Activated naive CD8-positive, alpha-beta T cell treated with anti-CD3 and anti-CD28 coated beads, Interleukin-2, amount 50 U/mL, for 24 hours (primary cell): ENCODE measurements around the gene CYB5B.

Experiments used
- ATAC-seq: fragments of 150-1000 bp; cut with Tn5 transposase; one replicate; pipeline ENCODE4 v1.10.0; 2021
- DNase-seq: peaks from one replicate; pipeline ENCODE4 v3.0.0; 2021
- H3K27ac Mint-ChIP-seq: one replicate; pipeline ENCODE4 v1.8.0; 2021; ENCODE audit warnings: mild to moderate bottlenecking, mixed read lengths
- H3K27me3 Mint-ChIP-seq: one replicate; pipeline ENCODE4 v1.8.0; 2021; ENCODE audit warnings: mixed read lengths
- H3K36me3 Mint-ChIP-seq: one replicate; pipeline ENCODE4 v1.8.0; 2021; ENCODE audit warnings: low read depth, mixed read lengths
- H3K4me1 Mint-ChIP-seq: one replicate; pipeline ENCODE4 v1.8.0; 2021; ENCODE audit warnings: mixed read lengths
- H3K4me3 Mint-ChIP-seq: one replicate; pipeline ENCODE4 v1.8.0; 2021; ENCODE audit warnings: mild to moderate bottlenecking, moderate library complexity, mixed read lengths
- H3K9me3 Mint-ChIP-seq: one replicate; pipeline ENCODE4 v1.8.0; 2021; ENCODE audit warnings: mixed read lengths

Gene CYB5B

GRCh38 chr16:69424053-69424934, at the start of gene CYB5B:
CYB5B (plus strand) TSS chr16:69424619; CDS start chr16:69424684, 65 bp downstream.
- ATAC-seq (peak; percentile 99), DNase-seq (peak; percentile 93)
- H3K36me3 Mint-ChIP-seq = peaks cover 33% of the 10 kb centered on the region
- peaks cover 2% of the 10 kb centered on the region for H3K27me3 Mint-ChIP-seq
- peak within 1 kb of the TSS; percentile 97 for H3K4me3 Mint-ChIP-seq
- H3K4me1 Mint-ChIP-seq = peaks cover 49% of the 10 kb centered on the region
- H3K9me3 Mint-ChIP-seq = peaks cover 9% of the 10 kb centered on the region
- H3K27ac Mint-ChIP-seq = peak within 1 kb of the TSS; percentile 93

- Mint-ChIP-seq H3K4me1 (peaks cover 33% of the 10 kb centered on the region), H3K27ac (no peak overlapping the region), H3K27me3 (no peaks in the 10 kb centered on the region), H3K36me3 (peaks cover 45% of the 10 kb centered on the region), H3K4me3 (no peak overlapping the region), H3K9me3 (no peaks in the 10 kb centered on the region)
- ATAC-seq = no peak
- no peak for DNase-seq
Observed at GRCh38 chr16:69376393-69377059, 47.9 kb upstream of the CYB5B start.

- ATAC-seq = no peak
- H3K27ac Mint-ChIP-seq = peak overlapping the region; percentile 36
Observed at GRCh38 chr16:69378036-69378435, 46.4 kb upstream of the CYB5B start.

DNA sequence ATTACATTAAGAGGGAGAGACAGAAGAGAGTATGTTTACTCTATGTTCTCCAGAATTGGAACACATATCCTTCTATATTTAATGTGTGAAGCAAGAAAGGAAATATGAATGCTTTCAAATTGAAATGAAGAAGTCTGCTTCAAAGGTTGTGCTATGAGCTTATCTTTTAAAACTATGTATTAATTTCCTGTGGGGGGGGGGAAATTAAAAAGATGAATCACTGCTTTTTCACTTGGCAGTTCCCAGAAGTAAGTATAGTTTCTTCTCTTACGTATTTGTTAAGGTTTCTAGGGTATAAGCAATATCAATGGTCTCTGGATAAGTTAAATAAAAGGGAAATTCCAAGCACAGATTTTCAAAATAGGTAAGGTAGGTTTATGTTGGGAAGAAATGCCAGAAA, 45.7 kb upstream of the CYB5B start:
- Mint-ChIP-seq H3K27ac (peak overlapping the region; percentile 27), H3K4me1 (peaks cover 38% of the 10 kb centered on the region), H3K9me3 (no peaks in the 10 kb centered on the region), H3K4me3 (no peak overlapping the region), H3K36me3 (peaks cover 51% of the 10 kb centered on the region), H3K27me3 (no peaks in the 10 kb centered on the region)
- no peak for DNase-seq
- ATAC-seq = no peak

More at GRCh38 chr16:69378036-69378435, 46.4 kb upstream of the CYB5B start:
- Mint-ChIP-seq H3K9me3 (no peaks in the 10 kb centered on the region), H3K27me3 (no peaks in the 10 kb centered on the region), H3K36me3 (peaks cover 50% of the 10 kb centered on the region), H3K4me1 (peaks cover 34% of the 10 kb centered on the region), H3K4me3 (no peak overlapping the region)
- DNase-seq = no peak

DNA sequence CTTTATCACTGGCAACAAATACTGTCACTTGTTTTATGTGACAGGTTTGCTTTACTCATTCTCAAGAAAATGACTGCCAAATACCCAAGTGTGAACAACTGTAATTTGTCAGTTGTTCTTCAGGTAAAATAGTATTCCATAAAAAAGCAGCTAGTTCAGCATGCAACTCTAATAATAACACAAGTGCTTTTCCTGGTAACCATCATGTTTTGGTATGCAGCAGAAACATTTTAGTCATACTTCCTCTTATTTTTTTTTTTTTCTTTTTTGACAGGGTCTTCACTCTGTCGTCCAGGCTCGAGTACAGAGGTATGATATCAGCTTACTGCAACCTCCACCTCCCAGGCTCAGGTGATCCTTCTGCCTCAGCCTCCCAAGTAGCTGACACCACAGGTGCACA, 43.2 kb upstream of the CYB5B start:
- ATAC-seq (no peak), DNase-seq (no peak)
- H3K9me3 Mint-ChIP-seq = no peaks in the 10 kb centered on the region
- H3K36me3 Mint-ChIP-seq = peaks cover 63% of the 10 kb centered on the region
- peaks cover 50% of the 10 kb centered on the region for H3K4me1 Mint-ChIP-seq
- H3K27me3 Mint-ChIP-seq = no peaks in the 10 kb centered on the region
- H3K27ac Mint-ChIP-seq = no peak overlapping the region
- no peak overlapping the region for H3K4me3 Mint-ChIP-seq

GRCh38 chr16:69382421-69382820, 42.0 kb upstream of the CYB5B start:
- peaks cover 51% of the 10 kb centered on the region for H3K4me1 Mint-ChIP-seq
- no peak overlapping the region for H3K4me3 Mint-ChIP-seq
- peak overlapping the region; percentile 1 for H3K27ac Mint-ChIP-seq
- H3K27me3 Mint-ChIP-seq = no peaks in the 10 kb centered on the region
- no peaks in the 10 kb centered on the region for H3K9me3 Mint-ChIP-seq
- H3K36me3 Mint-ChIP-seq = peaks cover 60% of the 10 kb centered on the region
- ATAC-seq (no peak), DNase-seq (no peak)

GRCh38 chr16:69384974-69385373, 39.4 kb upstream of the CYB5B start:
- Mint-ChIP-seq H3K4me1 (peaks cover 42% of the 10 kb centered on the region), H3K36me3 (peaks cover 39% of the 10 kb centered on the region), H3K9me3 (no peaks in the 10 kb centered on the region), H3K27me3 (no peaks in the 10 kb centered on the region), H3K27ac (peak overlapping the region; percentile 88), H3K4me3 (peak overlapping the region; percentile 91)
- no peak for DNase-seq
- ATAC-seq = no peak

DNA sequence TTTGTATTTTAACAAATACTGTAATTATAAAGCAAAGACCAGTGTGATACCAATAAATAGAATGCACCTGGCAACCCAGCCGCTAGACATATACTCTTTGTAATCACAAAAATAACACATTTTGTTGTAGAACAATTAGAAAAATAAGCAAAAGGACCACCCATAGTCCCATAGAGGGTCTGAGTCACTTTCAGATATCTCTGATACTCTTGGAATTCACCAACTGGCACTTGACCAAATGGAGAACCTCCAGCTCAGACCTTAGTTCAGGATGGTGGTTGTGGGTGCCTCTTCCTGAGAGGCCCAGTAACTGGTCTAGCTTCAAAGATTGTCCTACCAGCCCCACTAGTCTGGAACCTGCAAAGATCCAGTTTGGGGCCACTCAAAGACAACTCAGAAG, 37.8 kb upstream of the CYB5B start:
- no peak for ATAC-seq
- H3K27me3 Mint-ChIP-seq = no peaks in the 10 kb centered on the region
- no peaks in the 10 kb centered on the region for H3K9me3 Mint-ChIP-seq
- peak overlapping the region; percentile 91 for H3K27ac Mint-ChIP-seq
- H3K4me3 Mint-ChIP-seq = peak overlapping the region; percentile 91
- DNase-seq = no peak
- peaks cover 33% of the 10 kb centered on the region for H3K4me1 Mint-ChIP-seq
- H3K36me3 Mint-ChIP-seq = peaks cover 29% of the 10 kb centered on the region

GRCh38 chr16:69393898-69394849, 30.2 kb upstream of the CYB5B start:
- DNase-seq (no peak), ATAC-seq (no peak)
- no peaks in the 10 kb centered on the region for H3K36me3 Mint-ChIP-seq

GRCh38 chr16:69395859-69396186, 28.6 kb upstream of the CYB5B start:
- Mint-ChIP-seq H3K4me1 (peaks cover 27% of the 10 kb centered on the region), H3K9me3 (no peaks in the 10 kb centered on the region), H3K27ac (peak overlapping the region; percentile 47), H3K27me3 (peaks cover 2% of the 10 kb centered on the region), H3K36me3 (no peaks in the 10 kb centered on the region), H3K4me3 (no peak overlapping the region)
- DNase-seq (no peak), ATAC-seq (no peak)

More at GRCh38 chr16:69393898-69394849, 30.2 kb upstream of the CYB5B start:
- Mint-ChIP-seq H3K4me1 (peaks cover 21% of the 10 kb centered on the region), H3K4me3 (no peak overlapping the region), H3K9me3 (no peaks in the 10 kb centered on the region), H3K27me3 (peaks cover 2% of the 10 kb centered on the region), H3K27ac (no peak overlapping the region)

DNA sequence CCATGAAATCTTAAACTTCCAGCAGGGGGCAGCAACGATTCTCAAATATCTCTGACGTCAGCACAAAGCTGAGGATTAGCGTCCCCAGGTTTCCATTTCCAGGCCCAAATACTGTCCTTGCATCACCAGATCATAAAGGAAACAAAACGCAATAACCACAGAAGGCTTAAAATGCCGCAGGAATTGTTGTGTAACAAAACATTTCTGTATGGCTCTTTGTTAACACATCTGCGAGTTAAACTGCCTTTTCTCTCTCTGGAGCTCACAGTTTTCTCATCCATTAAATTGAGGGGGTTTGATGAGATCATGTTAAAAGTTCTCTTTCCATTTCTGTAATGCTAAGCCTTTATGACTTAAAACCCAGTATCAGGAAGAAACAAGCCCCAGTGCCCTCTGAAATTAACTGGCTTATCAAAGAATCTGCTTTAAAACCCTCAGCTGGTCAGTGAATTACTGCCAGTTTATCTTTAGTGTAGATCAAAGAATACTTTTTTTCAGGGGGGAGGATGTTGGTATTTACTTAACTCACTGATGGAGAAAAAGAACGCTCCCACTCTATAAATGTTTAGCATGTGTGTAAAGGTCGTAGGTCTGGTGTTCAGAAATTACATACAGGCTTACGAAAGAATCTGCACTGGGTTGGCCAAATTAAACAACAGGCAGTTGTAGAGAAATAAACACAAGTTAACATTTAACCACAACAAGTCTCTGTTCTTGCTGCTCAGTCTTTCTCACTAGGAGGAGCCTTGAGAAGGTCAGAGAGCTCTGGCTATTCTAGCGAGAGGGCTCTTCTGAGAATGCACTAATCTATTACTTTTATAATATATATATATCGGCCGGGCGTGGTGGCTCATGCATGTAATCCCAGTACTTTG, 28.0 kb upstream of the CYB5B start:
- Mint-ChIP-seq H3K27me3 (peaks cover 2% of the 10 kb centered on the region), H3K36me3 (no peaks in the 10 kb centered on the region), H3K9me3 (no peaks in the 10 kb centered on the region), H3K4me1 (peaks cover 27% of the 10 kb centered on the region), H3K4me3 (no peak overlapping the region), H3K27ac (peak overlapping the region; percentile 47)
- ATAC-seq (peak; percentile 67), DNase-seq (peak; percentile 77)

DNA sequence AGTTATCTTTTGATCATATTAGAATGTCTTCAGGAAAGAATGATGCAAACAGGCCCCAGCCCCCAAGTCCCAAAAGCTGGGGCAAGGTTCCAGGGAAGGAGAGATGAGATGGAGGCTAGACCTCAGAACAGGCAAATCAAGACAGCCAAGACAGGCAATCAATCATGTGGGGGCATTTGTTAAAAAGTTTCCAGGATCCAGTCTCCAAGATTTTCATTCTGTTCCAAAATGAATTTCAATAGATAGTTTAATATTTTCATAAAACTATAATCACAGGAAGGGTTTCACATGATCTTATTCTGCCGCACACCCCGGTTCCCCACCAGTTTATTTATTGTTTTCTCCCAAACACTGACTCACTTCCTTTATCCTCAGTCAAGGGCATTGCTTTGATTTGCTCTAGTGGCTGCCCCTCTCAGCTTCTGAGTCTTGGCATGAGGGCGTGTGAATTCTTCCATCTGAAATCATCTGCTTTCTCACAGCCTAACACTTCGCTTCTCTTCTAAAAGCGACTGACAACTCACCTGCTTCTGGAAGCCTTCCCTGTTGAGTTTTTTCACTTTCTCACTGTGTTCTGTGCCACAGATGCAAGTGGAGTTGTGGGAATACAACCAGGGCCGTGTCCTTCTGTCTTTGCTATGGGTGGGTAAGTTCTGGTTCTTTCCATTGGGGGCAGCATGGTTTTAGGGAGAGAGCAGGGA, 26.4 kb upstream of the CYB5B start:
- Mint-ChIP-seq H3K27ac (no peak overlapping the region), H3K9me3 (no peaks in the 10 kb centered on the region), H3K4me3 (no peak overlapping the region), H3K36me3 (no peaks in the 10 kb centered on the region), H3K4me1 (peaks cover 36% of the 10 kb centered on the region), H3K27me3 (peaks cover 2% of the 10 kb centered on the region)
- DNase-seq (no peak), ATAC-seq (no peak)

DNA sequence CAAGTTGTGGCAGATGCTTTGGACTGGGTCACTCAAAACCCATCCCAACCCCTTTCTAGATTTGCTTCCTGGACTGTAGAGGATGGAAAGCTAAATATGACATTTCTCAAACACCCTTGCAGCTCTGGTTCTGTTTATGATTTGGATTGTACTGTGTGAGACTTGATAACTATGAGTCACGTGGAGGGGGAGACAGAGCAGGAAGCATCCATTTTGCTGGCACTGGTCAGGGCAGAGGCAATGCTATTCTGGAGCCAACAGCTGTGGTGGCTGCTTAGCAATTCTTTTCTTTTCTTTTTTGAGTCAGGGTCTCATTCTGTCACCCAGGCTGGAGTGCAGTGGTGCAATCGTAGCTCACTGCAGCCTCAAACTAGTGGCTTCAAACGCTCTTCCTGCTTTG, 25.1 kb upstream of the CYB5B start:
- Mint-ChIP-seq H3K4me1 (peaks cover 36% of the 10 kb centered on the region), H3K27ac (no peak overlapping the region), H3K36me3 (no peaks in the 10 kb centered on the region), H3K27me3 (peaks cover 2% of the 10 kb centered on the region), H3K4me3 (no peak overlapping the region), H3K9me3 (no peaks in the 10 kb centered on the region)
- ATAC-seq (peak; percentile 68), DNase-seq (no peak)
